Measurements from ENCODE around the gene BNIP3. TPM values are rescaled to one million over a fixed set of nuclear protein-coding genes. Genes with fewer than 3 reads are reported as not detected.

Gene BNIP3
- total RNA-seq, 1 donor from 2014 or later, result 84.0 TPM

- Histone ChIP-seq H3K36me3 (ENCODE audit: control insufficient read depth, insufficient read depth, low read length) (peaks cover 10% of the 10 kb centered on the region), H3K27me3 (ENCODE audit: control insufficient read depth, insufficient read depth, low read length) (no peaks in the 10 kb centered on the region), H3K4me3 (ENCODE audit: low read depth, low read length) (no peak overlapping the region)
- DNase-seq (ENCODE audit: low read depth), result no peak
- FAIRE-seq, result no peak
- TF ChIP-seq CTCF (IDR thresholded peaks at IDR 0.05; ENCODE audit: insufficient read depth, low read length, severe bottlenecking), result no peak
Observed at GRCh38 chr10:131933696-131934086, 48.0 kb downstream of the BNIP3 start.

GRCh38 chr10:131933016-131933695 is 48.6 kb downstream of the BNIP3 start:
- Histone ChIP-seq H3K27me3 (ENCODE audit: control insufficient read depth, insufficient read depth, low read length) (no peaks in the 10 kb centered on the region), H3K36me3 (ENCODE audit: control insufficient read depth, insufficient read depth, low read length) (peaks cover 8% of the 10 kb centered on the region), H3K4me3 (ENCODE audit: low read depth, low read length) (no peak overlapping the region)
- TF ChIP-seq CTCF (IDR thresholded peaks at IDR 0.05; ENCODE audit: insufficient read depth, low read length, severe bottlenecking), result no peak
- FAIRE-seq (no peak), DNase-seq (ENCODE audit: low read depth) (no peak)

GRCh38 chr10:131931981-131932380 is 49.7 kb downstream of the BNIP3 start:
- TF ChIP-seq CTCF (IDR thresholded peaks at IDR 0.05; ENCODE audit: insufficient read depth, low read length, severe bottlenecking), result no peak
- FAIRE-seq (no peak), DNase-seq (ENCODE audit: low read depth) (no peak)
- Histone ChIP-seq H3K36me3 (ENCODE audit: control insufficient read depth, insufficient read depth, low read length) (peaks cover 6% of the 10 kb centered on the region), H3K27me3 (ENCODE audit: control insufficient read depth, insufficient read depth, low read length) (no peaks in the 10 kb centered on the region), H3K4me3 (ENCODE audit: low read depth, low read length) (no peak overlapping the region)

GRCh38 chr10:131930586-131931330 is 51.0 kb downstream of the BNIP3 start:
- FAIRE-seq (no peak), DNase-seq (ENCODE audit: low read depth) (no peak)
- TF ChIP-seq CTCF (IDR thresholded peaks at IDR 0.05; ENCODE audit: insufficient read depth, low read length, severe bottlenecking), result no peak
- H3K27me3 ChIP-seq (ENCODE audit: control insufficient read depth, insufficient read depth, low read length), result no peaks in the 10 kb centered on the region
- H3K36me3 ChIP-seq (ENCODE audit: control insufficient read depth, insufficient read depth, low read length), result peaks cover 4% of the 10 kb centered on the region
- H3K4me3 ChIP-seq (ENCODE audit: low read depth, low read length), result no peak overlapping the region

GRCh38 chr10:131930150-131930549 is 51.6 kb downstream of the BNIP3 start:
- H3K36me3 ChIP-seq (ENCODE audit: control insufficient read depth, insufficient read depth, low read length), result peaks cover 5% of the 10 kb centered on the region
- no peak for FAIRE-seq
- TF ChIP-seq CTCF (IDR thresholded peaks at IDR 0.05; ENCODE audit: insufficient read depth, low read length, severe bottlenecking), result no peak
- no peaks in the 10 kb centered on the region for H3K27me3 ChIP-seq (ENCODE audit: control insufficient read depth, insufficient read depth, low read length)
- DNase-seq (ENCODE audit: low read depth), result no peak
- H3K4me3 ChIP-seq (ENCODE audit: low read depth, low read length), result no peak overlapping the region

All from bronchial epithelial cell (primary cell).